ENCODE results near the gene CPAMD8.

Gene CPAMD8

DNA sequence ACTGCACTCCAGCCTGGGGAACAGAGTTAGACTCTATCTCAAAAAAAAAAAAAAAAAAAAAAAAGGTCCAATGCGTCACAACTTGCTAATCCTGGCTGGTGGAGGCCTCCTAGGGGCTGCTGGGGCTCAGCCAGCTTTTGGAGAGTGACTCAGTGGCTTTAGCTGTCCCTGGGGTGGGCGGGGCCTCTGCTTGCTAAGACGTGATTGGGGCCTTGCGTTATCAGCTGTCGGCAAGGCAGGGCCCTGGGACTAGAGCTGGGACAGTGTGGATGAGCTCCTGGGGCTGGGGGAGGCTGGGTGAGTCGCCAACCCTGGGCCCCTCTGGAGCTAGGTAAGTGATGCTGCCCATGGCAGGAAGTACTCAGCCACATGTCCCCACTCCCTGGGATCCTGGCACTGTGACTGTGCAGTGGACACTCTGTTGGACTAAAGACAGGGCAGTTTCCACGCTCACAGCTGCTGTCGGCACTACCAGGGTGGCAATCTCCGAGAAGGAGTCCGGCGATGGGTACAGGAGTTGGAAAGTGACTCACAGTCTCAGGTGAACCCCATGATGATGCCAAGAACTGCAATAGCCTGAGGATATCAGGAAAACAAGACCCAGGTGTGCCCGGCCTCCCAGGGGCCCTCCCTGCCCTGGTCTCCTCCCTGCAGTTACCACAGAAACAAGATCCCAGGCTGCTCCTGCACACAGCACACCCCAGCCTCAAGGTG is 105.6 kb downstream of the CPAMD8 start:
- no peak for DNase-seq (ENCODE audit: low read depth)

DNA sequence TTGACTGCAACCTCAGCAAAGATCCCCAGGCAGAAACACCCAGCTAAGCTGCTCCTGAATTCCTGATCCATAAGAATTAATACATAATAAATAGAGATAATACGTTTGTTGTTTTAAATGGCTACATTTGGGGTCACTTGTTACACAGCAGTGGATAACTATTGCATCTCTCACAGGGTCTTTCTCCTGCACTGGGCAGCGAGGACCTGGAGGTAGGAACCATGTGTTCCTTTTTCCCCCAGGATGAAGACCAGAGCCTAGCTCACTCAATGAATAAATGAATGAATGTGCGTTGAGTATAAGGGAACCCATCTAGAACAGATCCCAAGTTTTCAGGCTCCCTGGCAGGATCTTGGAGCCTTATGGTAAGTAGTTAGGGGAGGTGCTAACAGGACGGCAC is 107.1 kb downstream of the CPAMD8 start:
- no peak for DNase-seq (ENCODE audit: low read depth)

DNA sequence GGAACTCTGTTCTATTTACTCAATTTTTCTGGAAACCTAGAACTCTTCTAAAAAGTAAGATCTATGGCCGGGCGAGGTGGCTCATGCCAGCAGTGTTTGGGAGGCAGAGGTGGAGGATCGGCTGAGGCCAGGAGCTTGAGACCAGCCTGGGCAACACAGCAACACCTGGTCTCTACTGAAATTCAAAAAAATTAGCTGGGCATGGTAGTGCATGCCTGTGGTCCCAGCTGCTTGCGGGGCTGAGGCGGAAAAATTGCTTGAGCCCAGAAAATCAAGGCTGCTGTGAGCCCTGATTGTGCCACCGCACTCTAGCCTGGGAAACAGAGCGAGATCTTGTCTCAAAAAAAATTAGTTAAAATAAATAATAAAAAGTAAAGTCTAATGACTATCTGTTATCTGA is 109.2 kb downstream of the CPAMD8 start:
- no peak for DNase-seq (ENCODE audit: low read depth)

DNA sequence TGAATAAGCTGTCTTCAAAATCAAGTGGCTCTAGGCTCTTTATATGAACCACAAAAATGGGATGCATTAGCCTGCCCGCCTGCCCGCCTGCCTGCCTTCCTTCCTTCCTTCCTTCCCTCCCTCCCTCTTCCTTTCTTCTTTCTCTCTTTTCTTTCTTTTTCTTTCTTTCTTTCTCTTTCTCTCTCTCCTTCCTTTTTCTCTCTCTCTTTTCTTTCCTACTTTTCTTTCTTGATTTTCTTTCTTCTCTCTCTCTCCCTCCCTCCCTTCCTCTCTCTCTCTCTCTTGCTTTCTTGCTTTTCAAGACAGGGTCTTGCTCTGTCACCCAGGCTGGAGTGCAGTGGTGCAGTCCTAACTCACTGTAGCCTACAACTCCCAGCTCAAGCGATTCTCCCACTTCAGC is 110.9 kb downstream of the CPAMD8 start:
- DNase-seq (ENCODE audit: low read depth): no peak

DNA sequence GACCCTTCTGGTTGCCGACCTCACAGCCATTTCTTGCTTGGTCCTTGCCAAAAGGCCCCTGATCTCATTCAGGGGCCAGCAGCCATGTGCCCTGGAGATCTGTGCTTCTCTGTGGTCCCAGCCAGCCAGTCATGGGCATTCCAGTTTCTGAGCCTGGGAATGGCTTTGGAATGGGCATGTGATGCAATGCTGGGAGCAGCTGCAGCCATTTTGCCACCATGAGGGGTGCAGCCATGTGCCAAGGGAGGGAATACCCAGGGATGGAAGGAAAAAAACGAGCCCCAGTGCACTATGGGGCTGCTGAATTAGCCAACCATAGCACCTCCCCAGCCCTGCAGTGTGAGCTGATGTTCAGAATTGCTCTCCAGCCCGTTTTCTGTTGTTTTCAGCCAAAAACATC is 111.5 kb downstream of the CPAMD8 start:
- DNase-seq (ENCODE audit: low read depth): no peak

DNA sequence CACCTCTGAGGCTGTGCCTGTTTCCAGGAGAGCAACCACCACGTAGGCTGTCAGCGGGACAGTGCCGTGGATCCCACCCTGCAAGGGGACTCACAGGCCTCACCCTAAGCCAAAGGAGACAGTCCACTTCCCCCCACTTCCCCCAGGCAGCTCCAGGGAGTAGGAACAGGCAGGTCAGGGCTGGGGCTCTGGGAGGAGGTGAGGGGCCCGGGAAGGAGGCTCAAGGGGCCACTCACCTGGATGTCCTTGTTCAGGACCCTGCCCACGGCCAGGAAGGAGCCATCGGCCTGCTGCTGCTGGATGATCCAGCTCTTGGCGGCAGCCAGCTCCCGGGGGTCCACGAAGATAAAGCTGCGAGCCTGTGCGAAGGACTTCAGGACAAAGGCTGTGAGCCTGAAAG is 112.2 kb downstream of the CPAMD8 start:
- DNase-seq (ENCODE audit: low read depth): no peak

DNA sequence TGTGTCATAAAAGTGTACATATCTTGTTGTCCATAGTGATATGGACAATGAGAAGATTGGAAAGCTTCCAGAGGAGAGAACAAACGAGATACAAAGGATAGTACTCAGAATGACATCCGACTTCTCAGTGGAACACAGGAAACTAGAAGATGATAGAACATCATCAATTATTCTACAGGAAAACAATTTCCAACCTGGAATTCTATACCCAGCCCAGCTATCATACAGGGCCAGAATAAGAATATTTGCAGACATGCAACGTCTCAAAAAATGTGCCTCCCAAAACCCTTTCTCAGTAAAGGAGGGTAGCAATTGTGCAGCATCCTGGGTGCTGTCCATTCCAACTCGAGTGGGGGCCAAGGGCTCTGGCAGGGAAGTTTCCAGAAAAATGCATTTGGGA is 113.8 kb downstream of the CPAMD8 start:
- DNase-seq (ENCODE audit: low read depth): no peak

DNA sequence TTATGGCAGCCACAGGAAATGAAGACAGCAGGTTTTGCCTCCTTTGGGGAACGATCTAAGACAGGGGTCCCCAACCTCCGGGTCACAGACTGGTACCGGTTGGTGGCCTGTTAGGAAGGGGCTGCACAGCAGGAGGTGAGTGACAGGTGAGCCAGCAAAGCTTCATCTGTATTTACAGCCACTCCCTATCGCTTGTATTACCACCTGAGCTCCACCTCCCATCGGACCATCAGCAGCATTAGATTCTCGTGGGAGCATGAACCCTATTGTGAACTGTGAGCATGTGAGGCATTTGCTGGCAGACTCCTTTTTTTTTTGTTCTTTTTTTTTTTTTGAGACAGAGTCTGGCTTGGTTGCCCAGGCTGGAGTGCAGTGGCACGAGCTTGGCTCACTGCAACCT is 115.6 kb downstream of the CPAMD8 start:
- DNase-seq (ENCODE audit: low read depth): no peak

DNA sequence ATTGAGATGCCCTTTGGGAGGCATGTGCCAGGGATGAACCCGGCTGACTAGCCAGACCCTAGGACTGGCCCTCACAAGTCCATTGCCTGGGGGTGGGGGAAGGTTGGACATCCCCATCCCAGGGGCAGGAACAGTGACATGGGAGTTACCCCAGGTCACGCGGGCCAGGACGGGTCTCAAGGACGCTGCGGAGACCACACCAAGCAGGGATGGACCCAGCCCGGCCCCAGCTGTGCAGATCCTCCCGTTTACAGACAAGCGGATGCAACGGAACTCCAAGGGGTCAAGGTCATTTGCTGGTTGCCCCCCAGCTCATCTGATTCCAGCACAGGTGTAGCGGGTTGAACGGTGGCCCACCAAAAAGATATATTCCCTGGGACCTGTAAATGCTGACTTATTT is 117.9 kb downstream of the CPAMD8 start:
- DNase-seq (ENCODE audit: low read depth): no peak

DNA sequence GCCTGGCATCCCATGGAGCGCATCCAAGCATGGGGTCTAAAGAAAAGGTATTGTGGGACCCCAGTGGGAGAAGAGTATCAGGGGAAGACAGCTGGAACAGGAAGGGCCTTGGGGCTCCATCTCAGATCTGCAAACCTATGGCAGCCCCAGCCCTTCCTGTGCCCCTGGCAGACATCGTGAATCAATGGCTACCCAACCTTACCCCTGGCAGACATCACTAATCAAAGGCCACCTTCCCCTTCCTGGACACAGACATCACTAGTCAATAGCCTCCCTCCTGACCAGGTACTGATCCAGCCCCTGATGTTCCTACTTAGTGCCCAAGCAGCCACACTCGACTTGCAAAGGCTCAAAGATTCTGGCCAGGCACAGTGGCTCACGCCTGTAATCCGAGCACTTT is 122.0 kb downstream of the CPAMD8 start:
- no peak for DNase-seq (ENCODE audit: low read depth)

DNA sequence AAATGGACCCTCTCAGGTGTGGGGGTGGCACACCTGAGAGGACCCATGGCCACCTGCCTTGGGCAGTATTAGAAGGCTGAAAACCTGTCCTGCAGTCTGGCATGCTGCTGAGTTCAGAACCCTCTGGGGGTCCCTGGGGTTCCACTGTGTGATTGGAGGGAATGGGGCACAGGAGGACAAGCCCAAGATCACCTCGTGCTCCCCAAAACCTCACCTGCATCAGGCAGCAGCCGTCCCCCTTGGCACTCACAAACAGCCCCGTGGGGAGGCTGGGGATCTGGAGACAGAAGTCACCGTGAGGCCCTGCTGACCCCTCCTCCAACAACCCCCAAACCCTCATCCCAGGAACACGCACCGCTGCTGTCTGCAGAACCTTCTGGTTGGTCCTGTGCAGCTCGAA is 123.3 kb downstream of the CPAMD8 start:
- no peak for DNase-seq (ENCODE audit: low read depth)

DNA sequence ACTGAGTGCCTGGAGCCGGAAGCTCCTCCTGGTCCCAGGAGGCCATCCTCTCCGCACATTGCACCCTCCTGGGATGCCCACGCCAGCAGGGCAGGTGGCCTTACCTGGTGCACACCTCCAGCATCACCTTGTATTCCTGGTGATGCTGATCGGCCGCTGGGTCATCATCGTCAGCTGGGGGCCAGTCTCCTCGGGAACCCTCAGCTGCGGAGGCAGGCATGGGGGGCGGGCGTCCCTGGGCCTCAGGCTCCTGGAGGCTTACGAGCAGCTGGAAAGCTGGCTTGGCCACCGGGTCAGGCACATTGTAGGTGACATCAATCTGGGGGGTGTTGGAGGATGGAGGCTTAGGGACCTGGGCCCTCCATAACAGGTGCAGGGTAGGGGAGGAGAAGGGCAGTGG is 124.1 kb downstream of the CPAMD8 start:
- DNase-seq (ENCODE audit: low read depth): no peak

DNA sequence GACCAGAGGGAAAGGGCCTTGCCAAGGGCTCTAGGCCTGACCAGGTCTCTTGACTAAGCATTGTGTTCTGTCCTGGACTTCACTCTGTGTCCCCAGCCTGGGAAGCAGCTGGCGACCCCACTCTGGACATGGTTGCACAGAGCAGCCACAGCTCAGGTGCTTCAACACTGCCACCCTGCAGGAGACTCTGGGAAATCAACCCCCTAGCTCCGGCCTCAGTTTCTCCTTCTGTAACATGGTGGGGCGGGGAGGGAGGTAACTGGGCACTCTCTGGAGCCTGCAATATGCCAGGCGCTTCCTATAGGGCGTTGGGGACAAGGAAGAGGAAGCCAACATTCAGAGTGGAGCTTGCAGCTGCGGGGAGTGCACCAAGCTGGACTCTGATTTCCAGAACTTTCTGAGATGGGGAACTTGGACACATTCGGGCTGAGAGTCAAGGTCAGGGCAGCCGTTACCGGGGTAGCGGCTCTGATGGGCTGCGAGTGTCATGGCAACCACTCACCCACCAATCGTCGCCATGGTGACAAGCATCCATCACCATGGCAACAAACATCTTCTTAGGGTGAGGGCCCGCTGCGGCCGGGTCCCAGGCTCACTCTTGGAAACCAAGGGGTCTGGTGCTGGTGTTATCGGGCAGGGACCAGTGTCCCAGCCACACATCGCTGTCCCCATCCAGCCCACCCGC is 125.0 kb downstream of the CPAMD8 start:
- no peak for DNase-seq (ENCODE audit: low read depth)

DNA sequence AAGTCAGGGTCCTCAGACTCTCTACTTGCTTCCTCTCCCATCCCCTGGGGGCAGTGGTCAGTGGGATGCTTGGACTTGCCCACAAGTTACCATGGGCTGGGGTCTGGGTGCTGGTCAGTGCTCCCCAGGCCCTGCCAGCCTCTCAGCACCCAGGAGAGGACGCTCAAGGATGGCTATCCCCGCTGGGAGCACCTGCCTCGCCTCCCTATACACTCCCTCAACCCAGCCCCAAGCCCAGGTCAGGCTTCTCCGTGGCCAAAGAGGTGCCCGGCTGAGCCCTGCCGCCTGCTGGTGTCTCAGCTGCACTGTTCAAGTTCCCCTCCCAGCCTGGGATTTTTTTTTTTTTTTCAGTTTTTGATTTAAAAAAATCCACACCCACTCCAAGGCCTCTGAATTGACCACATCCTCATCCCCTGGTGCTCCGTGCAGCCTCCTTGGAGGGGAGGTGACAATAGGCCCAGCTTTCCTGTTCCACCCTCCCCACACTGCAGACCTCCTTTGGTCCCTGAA is 127.0 kb downstream of the CPAMD8 start:
- no peak for DNase-seq (ENCODE audit: low read depth)

DNA sequence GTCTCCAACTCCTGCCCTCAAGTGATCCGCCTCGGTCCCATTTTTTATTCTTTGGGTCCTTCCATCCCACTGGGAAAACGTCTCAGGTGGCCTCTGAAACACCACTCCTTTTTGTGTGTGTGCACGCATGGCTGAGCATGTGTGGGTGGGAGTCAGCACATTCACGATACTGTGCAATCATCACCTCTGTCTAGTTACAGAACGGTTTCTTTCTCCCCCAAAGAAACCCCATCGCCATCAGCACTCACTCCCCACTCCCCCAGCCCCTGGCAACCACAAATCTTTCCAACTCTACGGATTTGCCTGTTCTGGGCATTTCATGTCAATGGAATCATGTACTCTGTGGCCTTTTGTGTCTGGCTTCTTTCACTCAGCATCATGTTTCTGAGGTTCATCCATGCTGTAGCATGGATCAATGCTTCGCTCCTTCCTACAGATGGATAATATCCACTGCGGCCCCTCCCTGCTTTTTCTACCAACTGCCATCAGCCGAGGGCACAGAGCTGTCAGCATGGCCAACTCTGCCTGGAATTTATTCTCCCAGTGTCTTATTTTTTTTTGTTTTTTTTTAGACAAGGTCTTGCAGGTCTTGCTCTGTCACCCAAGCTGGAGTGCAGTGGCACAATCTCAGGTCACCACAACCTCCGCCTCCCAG is 128.1 kb downstream of the CPAMD8 start:
- DNase-seq (ENCODE audit: low read depth): no peak

DNA sequence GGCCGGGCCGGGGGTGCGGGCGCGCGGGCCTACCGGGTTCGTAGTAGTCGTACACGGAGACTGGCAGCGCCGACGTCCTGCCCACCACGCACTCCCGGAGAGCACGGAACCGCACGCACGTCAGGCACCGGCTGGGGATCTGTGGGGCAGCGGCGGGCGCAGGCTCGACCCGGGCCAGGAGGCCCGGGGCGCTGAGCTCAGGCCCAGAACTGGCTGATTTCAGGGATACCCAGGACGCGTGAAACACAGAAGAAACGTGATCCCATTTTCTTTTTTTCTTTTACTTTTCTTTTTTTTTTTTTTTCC is 128.8 kb downstream of the CPAMD8 start:
- DNase-seq (ENCODE audit: low read depth): no peak

DNA sequence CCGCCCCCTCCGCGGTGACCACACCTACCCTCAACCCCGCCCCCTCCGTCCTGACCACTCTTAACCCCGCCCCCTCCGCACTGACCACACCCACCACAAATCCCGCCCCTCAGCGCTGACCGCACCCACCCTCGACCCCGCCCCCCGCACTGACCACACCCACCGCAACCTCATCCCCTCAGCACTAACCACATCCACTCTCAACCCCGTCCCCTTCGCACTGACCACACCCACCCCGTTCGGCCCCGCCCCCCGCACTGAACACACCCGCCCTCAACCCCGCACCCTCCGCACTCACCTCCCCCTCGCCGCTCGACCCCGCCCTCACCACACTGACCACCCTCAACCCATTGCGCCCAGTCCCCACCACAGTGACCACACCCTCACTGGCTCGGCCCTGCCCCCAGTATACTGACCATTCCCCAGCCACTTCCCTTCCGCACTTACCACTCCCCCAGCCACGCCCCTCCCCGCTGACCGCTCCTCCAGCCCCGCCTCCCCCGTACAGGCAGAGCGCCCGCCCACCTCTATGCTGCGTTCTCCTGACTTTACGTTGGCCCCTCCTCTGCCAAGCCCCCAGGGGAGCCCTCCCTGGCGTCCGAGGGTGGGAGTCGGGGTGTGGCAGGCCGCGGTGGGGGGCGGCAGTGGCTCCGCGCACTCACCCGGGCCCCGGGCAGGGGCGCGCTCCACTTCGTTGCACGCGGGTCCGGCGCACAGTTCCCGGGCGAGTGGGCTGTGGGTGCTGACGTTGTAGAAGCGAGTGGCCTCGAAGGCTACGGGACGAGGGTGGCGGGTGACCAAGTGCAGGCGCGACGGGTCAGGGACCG is 129.4 kb downstream of the CPAMD8 start:
- DNase-seq (ENCODE audit: low read depth): peak; percentile 45

DNA sequence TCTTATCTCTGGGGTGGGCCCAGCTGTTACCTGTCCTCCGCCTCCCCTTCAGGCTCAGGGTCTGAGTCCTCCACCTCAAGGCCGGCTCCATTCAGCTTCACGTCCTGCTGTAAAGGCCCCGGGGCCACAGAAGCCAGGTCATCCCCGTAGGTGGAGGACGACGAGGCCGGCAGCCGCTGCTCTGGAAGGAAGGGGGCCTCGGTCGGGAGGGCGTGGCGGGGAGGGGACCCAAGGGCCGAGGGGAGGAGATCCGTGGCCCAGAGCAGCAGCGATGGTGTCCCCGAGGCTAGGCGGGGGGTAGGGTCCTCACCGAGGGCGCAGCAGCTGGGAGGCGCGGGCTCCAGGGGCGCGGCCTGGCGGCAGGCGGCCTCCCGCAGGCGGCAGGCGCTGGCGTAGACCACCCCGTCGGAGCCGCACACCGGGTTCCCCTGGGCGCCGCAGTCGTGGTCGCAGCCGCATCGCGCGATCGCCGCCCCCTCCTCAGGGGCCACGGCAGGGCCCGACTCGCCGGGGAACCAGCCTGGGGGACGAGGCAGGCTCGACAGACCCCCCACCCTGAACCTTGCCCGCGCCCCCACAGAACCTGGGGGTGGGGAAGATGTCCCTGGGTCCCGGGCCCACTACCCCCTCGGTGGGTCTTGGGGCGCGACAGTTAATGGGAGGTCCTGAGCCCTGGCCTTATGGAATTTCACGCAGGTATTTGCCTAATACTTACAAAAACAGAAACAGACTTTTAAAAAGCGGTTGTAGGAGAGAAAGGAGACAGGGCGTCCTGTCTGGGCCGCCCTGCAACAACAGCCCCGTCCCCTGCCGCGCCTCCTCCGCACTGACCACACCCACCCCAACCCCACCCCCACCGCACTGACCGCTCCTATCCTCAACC is 130.2 kb downstream of the CPAMD8 start:
- no peak for DNase-seq (ENCODE audit: low read depth)

DNA sequence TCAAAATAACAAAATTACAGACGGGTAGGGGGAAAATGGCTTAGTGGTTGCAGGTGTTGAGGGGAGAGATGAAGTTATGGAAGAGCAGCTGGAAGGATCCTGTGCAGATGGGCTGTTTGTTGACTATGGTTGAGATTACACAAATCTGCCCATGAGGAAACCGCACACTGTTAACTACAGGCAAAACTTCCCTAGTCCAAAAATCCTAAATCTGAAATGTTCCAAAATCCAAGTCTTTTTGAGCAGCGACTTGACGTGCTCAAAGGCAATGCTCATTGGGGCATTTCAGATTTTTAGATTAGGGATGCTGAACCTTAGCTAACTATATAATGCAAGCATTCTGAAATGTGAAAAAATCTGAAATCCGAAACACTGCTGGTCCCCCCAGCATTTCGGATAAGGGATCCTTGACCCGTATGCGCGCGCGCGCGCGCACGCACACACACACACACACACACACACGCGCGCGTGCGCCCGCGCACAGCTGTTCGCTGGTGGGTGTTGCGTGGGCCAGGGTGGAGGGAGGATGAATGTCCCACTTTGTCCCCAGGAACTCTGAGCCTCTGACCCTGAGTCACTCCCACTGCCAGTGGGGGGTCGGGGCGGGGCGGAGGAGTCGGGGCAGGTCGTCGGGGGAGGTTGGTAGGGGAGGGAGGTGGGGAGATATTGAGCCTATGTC is 131.0 kb downstream of the CPAMD8 start:
- no peak for DNase-seq (ENCODE audit: low read depth)

DNA sequence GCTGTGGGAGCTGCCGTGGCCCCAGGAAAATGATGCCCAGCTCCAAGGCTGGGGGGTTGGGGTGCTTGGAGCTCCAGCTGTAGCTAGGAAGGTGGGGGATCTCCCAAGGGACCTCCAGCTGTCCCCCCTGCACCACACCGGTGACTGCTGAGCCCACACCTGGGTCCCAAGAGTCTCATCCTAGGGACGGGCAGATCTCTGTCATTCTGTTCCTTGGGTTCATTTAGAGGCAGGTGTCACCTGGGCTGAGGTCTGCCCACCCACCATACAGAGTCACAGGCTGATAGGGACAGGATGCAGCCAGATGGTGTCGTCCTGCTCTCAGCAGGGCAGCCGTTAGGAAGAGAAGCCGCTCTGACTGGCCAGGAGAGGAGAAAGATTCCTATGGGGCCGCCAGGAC is 132.5 kb downstream of the CPAMD8 start:
- DNase-seq (ENCODE audit: low read depth): no peak

DNA sequence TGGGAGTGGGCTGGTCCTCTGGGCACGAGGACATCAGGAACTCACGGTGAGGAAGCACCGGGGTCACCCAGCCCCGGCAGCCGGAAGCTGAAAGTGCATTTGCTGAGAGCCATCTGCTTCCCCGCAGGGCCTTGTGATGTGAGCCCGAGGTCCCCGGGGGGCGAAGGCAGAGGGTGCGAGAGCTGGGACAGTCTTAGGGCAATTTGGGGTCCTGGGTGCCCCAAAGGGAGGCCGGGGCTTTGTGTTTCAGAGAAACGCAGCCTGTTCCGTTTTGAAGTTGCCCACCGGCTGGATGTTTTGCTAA is 133.0 kb downstream of the CPAMD8 start:
- DNase-seq (ENCODE audit: low read depth): no peak

All from stimulated activated CD8-positive, alpha-beta memory T cell treated with anti-CD3 and anti-CD28 coated beads, Interleukin-12 subunit alpha, Interleukin-12 subunit beta, amount 100 ng/mL, for 1 hour (primary cell).